K562 (cell line): Measurements from ENCODE around the gene ACOX1. TPM values are rescaled to one million over a fixed set of nuclear protein-coding genes. Genes with fewer than 3 reads are reported as not detected.

Experiments used
- DEAF1 ChIP-seq: fragments of 450-650 bp; formaldehyde crosslinking; IDR thresholded peaks from 2 replicates; pipeline ENCODE4 v1.4.0; 2020; ENCODE audit warnings: mild to moderate bottlenecking, moderate library complexity
- FOXA3 ChIP-seq, 2 experiments: fragments of 450-650 bp in 1 of 2; sonication (generic) in 1 of 2; formaldehyde crosslinking; IDR thresholded peaks in 1 of 2; conservative IDR thresholded peaks in 1 of 2; 2 replicates each; pipeline versions ENCODE4 v1.4.0 to v1.8.0; 2020 to 2022; ENCODE audit warnings: mild to moderate bottlenecking in 2 of 2, missing genetic modification reagents in 1 of 2
- FOXJ2 ChIP-seq: fragments of 200-800 bp; sonication (Bioruptor generic); IDR thresholded peaks from 2 replicates; pipeline ENCODE4 v1.6.1; 2016; ENCODE audit warnings: missing genetic modification characterization, missing compliant biosample characterization
- FOXJ3 ChIP-seq: sonication (generic); formaldehyde crosslinking; IDR thresholded peaks from 2 replicates; pipeline ENCODE4 v1.4.0; 2020; ENCODE audit warnings: mild to moderate bottlenecking, missing genetic modification reagents
- HCFC1 ChIP-seq: IDR thresholded peaks from 2 replicates; pipeline ENCODE4 v1.6.1; 2012; ENCODE audit warnings: low read depth, low read length, improper control_type of control experiment
- HDAC2 ChIP-seq: fragments of 450-650 bp; IDR thresholded peaks from 2 replicates; pipeline ENCODE4 v1.6.1; 2016; ENCODE audit warnings: mild to moderate bottlenecking
- KLF13 ChIP-seq: fragments of 450-650 bp; IDR thresholded peaks from 2 replicates; pipeline ENCODE4 v1.6.1; 2016; ENCODE audit warnings: missing genetic modification characterization, low read depth, mild to moderate bottlenecking, missing compliant biosample characterization, moderate library complexity, borderline replicate concordance
- MAZ ChIP-seq, 2 experiments: fragments of 450-650 bp in 1 of 2; sonication (generic) in 1 of 2; formaldehyde crosslinking; IDR thresholded peaks in 1 of 2; conservative IDR thresholded peaks in 1 of 2; 2 replicates each; pipeline versions ENCODE4 v1.4.0 to v1.5.0; 2020; ENCODE audit warnings: mild to moderate bottlenecking in 1 of 2, missing genetic modification reagents in 1 of 2
- MCM3 ChIP-seq: fragments of 450-650 bp; IDR thresholded peaks from 2 replicates; pipeline ENCODE4 v1.6.1; 2016
- MCM5 ChIP-seq: fragments of 450-650 bp; IDR thresholded peaks from 2 replicates; pipeline ENCODE4 v1.6.1; 2016; ENCODE audit warnings: low read depth
- MLLT1 ChIP-seq, 2 experiments: fragments of 450-650 bp; IDR thresholded peaks; 2 replicates each; pipeline ENCODE4 v1.6.1; 2016
- MTF1 ChIP-seq: fragments of 250-450 bp; sonication (Bioruptor Pico); IDR thresholded peaks from 2 replicates; pipeline ENCODE4 v1.9.0; 2021; ENCODE audit warnings: moderate library complexity, mild to moderate bottlenecking, inconsistent platforms, borderline replicate concordance
- NCOA1 ChIP-seq: fragments of 450-650 bp; IDR thresholded peaks from 2 replicates; pipeline ENCODE4 v1.6.1; 2016; ENCODE audit warnings: low read depth
- PTRF ChIP-seq: fragments of 450-650 bp; IDR thresholded peaks from 2 replicates; pipeline ENCODE4 v1.6.1; 2016; ENCODE audit warnings: mild to moderate bottlenecking, missing genetic modification characterization, missing compliant biosample characterization
- RBM39 ChIP-seq: fragments of 200-400 bp; formaldehyde crosslinking; optimal IDR thresholded peaks from 2 replicates; pipeline ENCODE3; 2018; ENCODE audit warnings: low read depth, low read length
- RCOR1 ChIP-seq, 2 experiments: IDR thresholded peaks; 2 replicates each; pipeline ENCODE4 v1.6.1; 2012; ENCODE audit warnings: low read depth in 2 of 2, low read length in 2 of 2, borderline replicate concordance in 1 of 2, improper control_type of control experiment in 1 of 2
- SMAD3 ChIP-seq: fragments of 450-650 bp; formaldehyde crosslinking; conservative IDR thresholded peaks from 2 replicates; pipeline ENCODE4 v1.4.0; 2020; ENCODE audit warnings: mild to moderate bottlenecking
- SMC3 ChIP-seq: conservative IDR thresholded peaks from 2 replicates; pipeline ENCODE4 v1.6.1; 2011; ENCODE audit warnings: low read depth, low read length, improper control_type of control experiment; ENCODE audit not compliant: insufficient read depth
- SREBF1 ChIP-seq: fragments of 150-350 bp; IDR thresholded peaks from 2 replicates; pipeline ENCODE4 v1.6.1; 2014; ENCODE audit warnings: antibody characterized with exemption, low read depth, low read length, borderline replicate concordance
- SREBF2 ChIP-seq: sonication (generic); formaldehyde crosslinking; IDR thresholded peaks from 2 replicates; pipeline ENCODE4 v1.4.0; 2020; ENCODE audit warnings: mild to moderate bottlenecking, missing genetic modification reagents
- STAG1 ChIP-seq: sonication (generic); formaldehyde crosslinking; IDR thresholded peaks from 2 replicates; pipeline ENCODE4 v1.5.0; 2020; ENCODE audit warnings: missing genetic modification reagents, borderline replicate concordance
- TBP ChIP-seq: optimal IDR thresholded peaks from 2 replicates; pipeline ENCODE3; 2011; ENCODE audit warnings: low read depth, low read length, improper control_type of control experiment
- TCF7 ChIP-seq: sonication (generic); IDR thresholded peaks from 2 replicates; pipeline ENCODE4 v1.6.1; 2016; ENCODE audit warnings: antibody characterized with exemption, borderline replicate concordance
- ZKSCAN3 ChIP-seq: fragments of 250-450 bp; sonication (Bioruptor Pico); IDR thresholded peaks from 2 replicates; pipeline ENCODE4 v1.4.0; 2020
- ZNF217 ChIP-seq: sonication (generic); formaldehyde crosslinking; IDR thresholded peaks from 2 replicates; pipeline ENCODE4 v1.8.0; 2022; ENCODE audit warnings: mild to moderate bottlenecking, missing genetic modification reagents
- ZNF253 ChIP-seq: fragments of 250-450 bp; sonication (Bioruptor Pico); conservative IDR thresholded peaks from 2 replicates; pipeline ENCODE4 v1.6.1; 2021; ENCODE audit warnings: mild to moderate bottlenecking
- ZNF79 ChIP-seq: fragments of 250-450 bp; sonication (Bioruptor Pico); IDR thresholded peaks from 2 replicates; pipeline ENCODE4 v1.4.0; 2020; ENCODE audit warnings: low read depth, mild to moderate bottlenecking, moderate library complexity
- ZNF830 ChIP-seq: fragments of 250-450 bp; sonication (Bioruptor Pico); IDR thresholded peaks from 2 replicates; pipeline ENCODE4 v1.5.0; 2021; ENCODE audit warnings: mild to moderate bottlenecking
- polyA plus RNA-seq, 8 experiments: library from polyadenylated mRNA; depleted of rRNA in 4 of 8; stranded (reverse) in 5 of 8; unstranded in 3 of 8; fragments of >200 nt; fragmentation: Nextera tagmentation in 2 of 8; fragmentation: Illumina TruSeq in 1 of 8; extraction: Ambion mirVana in 2 of 8; extraction: Trizol in 1 of 8; gene quantifications; 2 replicates each; pipeline versions ENCODE4 v1.2.1 to v1.2.3, GENCODE V29; 2011 to 2014; ENCODE audit warnings: inconsistent platforms in 1 of 8, missing spikeins in 1 of 8
- total RNA-seq, 7 experiments: library from RNA; depleted of rRNA in 6 of 7; stranded (reverse); fragments of >200 nt in 6 of 7; fragmentation: Illumina TruSeq in 2 of 7; extraction: Trizol in 2 of 7; gene quantifications; 2 replicates each; pipeline versions ENCODE4 v1.2.1 to v1.2.3, GENCODE V29; 2011 to 2021; ENCODE audit warnings: low replicate concordance in 1 of 7

The ACOX1 gene
- total and polyA plus RNA-seq, 9 of the 15 experiments (the other 6 are each of a cell fraction or from before 2014, with no cell fraction given): 7.8 to 24.1 (median 14.5) TPM

- TF ChIP-seq MCM3 (no peak), FOXA3 (CRISPR knock-in tag; conservative IDR thresholded peaks at IDR 0.05 in 1 of 2, IDR thresholded peaks at IDR 0.05 in 1 of 2) (no peak), FOXJ2 (tag) (no peak), ZNF79 (no peak), ZNF830 (no peak), STAG1 (CRISPR knock-in tag) (peak; percentile 81; the same call in 1 of the 2 replicates), SREBF1 (no peak), ZKSCAN3 (CRISPR knock-in tag) (no peak), SMAD3 (CRISPR knock-in tag) (no peak), TCF7 (no peak), RBM39 (no peak), PTRF (no peak), MTF1 (no peak), FOXJ3 (CRISPR knock-in tag) (no peak), RCOR1 (IDR thresholded peaks at IDR 0.05; ENCODE audit: borderline replicate concordance in 1 of 2, low read depth in 2 of 2, low read length in 2 of 2) (peak in 1 of 2 experiments; percentile 39; a peak in 1 of 4 replicates), ZNF253 (CRISPR knock-in tag) (no peak), MLLT1 (IDR thresholded peaks at IDR 0.05) (no peak), HCFC1 (no peak), SMC3 (peak; percentile 88), HDAC2 (no peak), MAZ (CRISPR knock-in tag; conservative IDR thresholded peaks at IDR 0.05 in 1 of 2, IDR thresholded peaks at IDR 0.05 in 1 of 2) (peak in 1 of 2 experiments; percentile 46; a peak in 2 of 4 replicates), NCOA1 (no peak), DEAF1 (CRISPR knock-in tag) (peak; percentile 91), SREBF2 (CRISPR knock-in tag) (no peak), ZNF217 (no peak), TBP (no peak), KLF13 (tag) (no peak), MCM5 (no peak)
Measured at GRCh38 chr17:76005263-76006149, 26.5 kb upstream of the ACOX1 start (continued).
